B cell (primary cell): Measurements from ENCODE around the gene GARIN5A. TPM values are rescaled to one million over a fixed set of nuclear protein-coding genes. Genes with fewer than 3 reads are reported as not detected.
"Not testable (repeated sequence)": the region's sequence is repeated elsewhere in the genome, so short reads cannot be mapped to it uniquely, and the experiment has no call there.

ENCODE experiments used
- ATAC-seq: fragments of 200-7000 bp; cut with Tn5 transposase; one replicate; pipeline ENCODE4 v1.10.0; 2021; ENCODE audit warnings: low read depth, mild to moderate bottlenecking, moderate number of reproducible peaks, moderate library complexity
- CTCF ChIA-PET: fragments of 350-600 bp; sonication (Branson Sonifier 250); formaldehyde crosslinking; loops from one replicate; lab custom pipeline; 2021; ENCODE audit warnings: antibody characterized with exemption, inconsistent platforms; lab: Charles Lee
- POLR2A ChIA-PET: fragments of 350-600 bp; sonication (Branson Sonifier 250); formaldehyde crosslinking; loops from one replicate; lab custom pipeline; 2021; ENCODE audit warnings: antibody characterized with exemption; lab: Charles Lee
- DNase-seq: peaks from one replicate; pipeline ENCODE4 v3.0.0; 2013
- H2AFZ ChIP-seq: 2 replicates; pipeline ENCODE4 v1.6.1; 2012; ENCODE audit warnings: mild to moderate bottlenecking, low read depth, low read length; ENCODE audit not compliant: insufficient read depth, poor library complexity, severe bottlenecking
- H3K27ac ChIP-seq, 2 donors: 1 replicate in 1 of 2; 2 replicates in 1 of 2; pipeline ENCODE4 v1.5.1; 2012 to 2013; ENCODE audit warnings: low read length in 2 of 2, mild to moderate bottlenecking in 2 of 2, moderate library complexity in 1 of 2
- H3K27me3 ChIP-seq, 4 experiments: fragments of 200-600 bp in 1 of 4; sonication (generic) in 1 of 4; replicated peaks in 1 of 4; 1 replicate in 2 of 4; 2 replicates in 2 of 4; pipeline versions ENCODE4 v1.6.1 to v1.7.0; 2013 to 2016; ENCODE audit warnings: low read length in 3 of 4, mild to moderate bottlenecking in 2 of 4, mixed read lengths in 1 of 4, moderate library complexity in 1 of 4; ENCODE audit not compliant: insufficient read depth in 4 of 4, control insufficient read depth in 3 of 4; ENCODE audit errors: control extremely low read depth in 1 of 4
- H3K36me3 ChIP-seq, 2 experiments: replicated peaks in 1 of 2; 1 replicate in 1 of 2; 2 replicates in 1 of 2; pipeline versions ENCODE4 v1.6.1 to v1.7.1; 2013; ENCODE audit warnings: low read length in 1 of 2; ENCODE audit not compliant: insufficient read depth in 2 of 2, control insufficient read depth in 1 of 2; ENCODE audit errors: control extremely low read depth in 1 of 2, extremely low read depth in 1 of 2
- H3K4me1 ChIP-seq, 2 donors: fragments of 200-600 bp in 1 of 2; sonication (generic) in 1 of 2; 1 replicate in 1 of 2; 2 replicates in 1 of 2; pipeline versions ENCODE4 v1.5.1 to v1.6.1; 2013 to 2017; ENCODE audit warnings: low read length in 2 of 2; ENCODE audit not compliant: control insufficient read depth in 2 of 2, insufficient read depth in 2 of 2
- H3K4me2 ChIP-seq: replicated peaks from 2 replicates; pipeline ENCODE3; 2012; ENCODE audit warnings: mild to moderate bottlenecking, low read depth, low read length; ENCODE audit not compliant: poor library complexity, severe bottlenecking
- H3K4me3 ChIP-seq, 5 experiments: fragments of 200-600 bp in 1 of 5; sonication (generic) in 1 of 5; 1 replicate in 3 of 5; 2 replicates in 2 of 5; pipeline versions ENCODE4 v1.5.1 to v1.7.0; 2011 to 2016; ENCODE audit warnings: low read length in 4 of 5, mild to moderate bottlenecking in 4 of 5, low read depth in 2 of 5, control low read depth in 1 of 5, moderate library complexity in 1 of 5; ENCODE audit not compliant: insufficient read depth in 1 of 5; ENCODE audit errors: control extremely low read depth in 1 of 5, extremely low read depth in 1 of 5
- H3K79me2 ChIP-seq: fragments of 200-600 bp; sonication (generic); one replicate; pipeline ENCODE4 v1.6.0; 2016; ENCODE audit warnings: low read length; ENCODE audit not compliant: control insufficient read depth, insufficient read depth
- H3K9ac ChIP-seq: fragments of 200-600 bp; sonication (generic); 2 replicates; pipeline ENCODE4 v1.6.1; 2017; ENCODE audit warnings: mild to moderate bottlenecking, low read length, moderate library complexity
- H3K9me3 ChIP-seq, 3 donors: one replicate each; pipeline versions ENCODE4 v1.6.1 to v1.7.1; 2013; ENCODE audit warnings: low read length in 2 of 3; ENCODE audit not compliant: control insufficient read depth in 2 of 3, insufficient read depth in 1 of 3; ENCODE audit errors: control extremely low read depth in 1 of 3
- H4K20me1 ChIP-seq: 2 replicates; pipeline ENCODE4 v1.6.0; 2012; ENCODE audit warnings: mild to moderate bottlenecking, low read length; ENCODE audit not compliant: insufficient read depth, control insufficient read depth, poor library complexity, severe bottlenecking
- H3K27ac Mint-ChIP-seq: one replicate; pipeline ENCODE4 v1.8.0; 2021; ENCODE audit warnings: mixed read lengths
- H3K27me3 Mint-ChIP-seq: one replicate; pipeline ENCODE4 v1.8.0; 2021; ENCODE audit warnings: mixed read lengths
- H3K4me1 Mint-ChIP-seq: one replicate; pipeline ENCODE4 v1.8.0; 2021; ENCODE audit warnings: mixed read lengths
- H3K4me3 Mint-ChIP-seq: one replicate; pipeline ENCODE4 v1.8.0; 2021; ENCODE audit warnings: mixed read lengths
- H3K9me3 Mint-ChIP-seq: one replicate; pipeline ENCODE4 v1.8.0; 2022; ENCODE audit warnings: mixed read lengths; ENCODE audit not compliant: insufficient read depth
- EZH2 ChIP-seq: IDR thresholded peaks from 2 replicates; pipeline ENCODE4 v1.6.1; 2012; ENCODE audit warnings: borderline replicate concordance, low read depth, mild to moderate bottlenecking, moderate library complexity, low read length; ENCODE audit not compliant: insufficient read depth, poor library complexity, severe bottlenecking
- WGBS: methylation state at CpG from one replicate; pipeline ENCODE4 v1.1.5; 2013; ENCODE audit warnings: missing lambda C conversion rate; ENCODE audit not compliant: insufficient coverage; 5-methylcytosine and 5-hydroxymethylcytosine counted together
- intact Hi-C: fragments of 100-400 bp; cut with micrococcal nuclease; formaldehyde crosslinking; loops from one replicate; pipeline ENCODE4 v1.10.0; 2022
- polyA plus RNA-seq: library from polyadenylated mRNA; depleted of rRNA; stranded (reverse); fragments of >200 nt; gene quantifications from 2 replicates; pipeline ENCODE4 v1.2.3, GENCODE V29; 2012
- total RNA-seq, 2 donors: library from RNA; stranded (reverse); fragments of 120-200 nt in 1 of 2; gene quantifications; 1 replicate in 1 of 2; 2 replicates in 1 of 2; pipeline versions ENCODE4 v1.2.3 to v1.2.4, GENCODE V29; 2013 to 2022
- TF ChIP-seq, protein P1 (sequence below): fragments of 200-600 bp; IDR thresholded peaks from one replicate; pipeline ENCODE4 v1.8.0; 2022; ENCODE audit warnings: antibody characterized with exemption, mild to moderate bottlenecking

GARIN5A gene
- total and polyA plus RNA-seq, 2 donors (not counting 1 experiment from before 2014, with no cell fraction given): 0.22 to 0.34 TPM

DNA sequence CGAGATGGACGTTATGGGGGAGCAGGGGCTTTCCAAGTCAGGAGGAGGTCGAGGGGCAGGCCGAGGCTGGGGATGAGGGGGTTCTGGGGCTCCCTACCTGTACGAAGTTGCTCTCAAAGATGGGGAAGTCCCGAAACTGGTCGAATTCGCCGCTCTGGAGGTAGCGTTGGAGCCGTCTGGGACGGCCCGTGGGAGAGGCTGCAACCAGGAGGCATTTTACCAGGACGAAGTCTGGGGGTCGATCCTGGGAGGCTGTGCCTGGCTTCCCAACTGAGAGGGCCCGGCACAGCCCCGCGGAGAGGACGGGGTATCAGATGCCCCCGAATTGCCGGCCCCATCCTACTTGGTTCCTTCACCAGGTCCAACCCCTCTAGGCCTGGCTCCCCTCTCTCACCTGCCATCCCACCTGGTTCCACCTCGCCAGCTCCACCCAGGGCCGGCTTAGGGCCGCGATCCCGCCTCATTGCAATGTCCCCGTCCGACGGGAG is 868 bp downstream of the GARIN5A start:
- 87% methylated on average over 29 of the region's 29 CpGs for WGBS
- Histone ChIP-seq H3K4me1 (peaks cover 14 to 23% of the 10 kb centered on the region in 2 donors), H4K20me1 (peaks cover 38% of the 10 kb centered on the region), H3K4me3 (peak overlapping the region in 1 of 5 experiments; percentile 98), H3K36me3 (peaks cover 0 to 29% of the 10 kb centered on the region in 2 experiments), H3K9me3 (peaks cover 0 to 11% (median 0%) of the 10 kb centered on the region in 3 donors), H3K27me3 (no peaks in the 10 kb centered on the region), H3K79me2 (peaks cover 41% of the 10 kb centered on the region), H2AFZ (no peak overlapping the region), H3K27ac (peak overlapping the region; percentile 48 to 90), H3K9ac (no peak overlapping the region), H3K4me2 (peak overlapping the region; percentile 99)
- ATAC-seq (no peak), DNase-seq (no peak)
- CTCF ChIA-PET: no interaction called here
- H3K27ac Mint-ChIP-seq: peak overlapping the region; percentile 94
- H3K4me3 Mint-ChIP-seq: peak overlapping the region; percentile 99
- H3K27me3 Mint-ChIP-seq: no peaks in the 10 kb centered on the region
- intact Hi-C loops: loop anchor here (1.0 kb wide), 2 partner anchors 15 to 60 kb away; no protein-coding TSS in a partner anchor
- POLR2A ChIA-PET: interaction anchor here (0.5 kb wide), 1 partner anchor 17 kb away, joined by 4 read pairs; no protein-coding TSS in a partner anchor
- TF ChIP-seq EZH2: no peak
- TF ChIP-seq, protein P1, sequence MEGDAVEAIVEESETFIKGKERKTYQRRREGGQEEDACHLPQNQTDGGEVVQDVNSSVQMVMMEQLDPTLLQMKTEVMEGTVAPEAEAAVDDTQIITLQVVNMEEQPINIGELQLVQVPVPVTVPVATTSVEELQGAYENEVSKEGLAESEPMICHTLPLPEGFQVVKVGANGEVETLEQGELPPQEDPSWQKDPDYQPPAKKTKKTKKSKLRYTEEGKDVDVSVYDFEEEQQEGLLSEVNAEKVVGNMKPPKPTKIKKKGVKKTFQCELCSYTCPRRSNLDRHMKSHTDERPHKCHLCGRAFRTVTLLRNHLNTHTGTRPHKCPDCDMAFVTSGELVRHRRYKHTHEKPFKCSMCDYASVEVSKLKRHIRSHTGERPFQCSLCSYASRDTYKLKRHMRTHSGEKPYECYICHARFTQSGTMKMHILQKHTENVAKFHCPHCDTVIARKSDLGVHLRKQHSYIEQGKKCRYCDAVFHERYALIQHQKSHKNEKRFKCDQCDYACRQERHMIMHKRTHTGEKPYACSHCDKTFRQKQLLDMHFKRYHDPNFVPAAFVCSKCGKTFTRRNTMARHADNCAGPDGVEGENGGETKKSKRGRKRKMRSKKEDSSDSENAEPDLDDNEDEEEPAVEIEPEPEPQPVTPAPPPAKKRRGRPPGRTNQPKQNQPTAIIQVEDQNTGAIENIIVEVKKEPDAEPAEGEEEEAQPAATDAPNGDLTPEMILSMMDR: no peak
- H3K4me1 Mint-ChIP-seq: peaks cover 29% of the 10 kb centered on the region
- no peaks in the 10 kb centered on the region for H3K9me3 Mint-ChIP-seq

DNA sequence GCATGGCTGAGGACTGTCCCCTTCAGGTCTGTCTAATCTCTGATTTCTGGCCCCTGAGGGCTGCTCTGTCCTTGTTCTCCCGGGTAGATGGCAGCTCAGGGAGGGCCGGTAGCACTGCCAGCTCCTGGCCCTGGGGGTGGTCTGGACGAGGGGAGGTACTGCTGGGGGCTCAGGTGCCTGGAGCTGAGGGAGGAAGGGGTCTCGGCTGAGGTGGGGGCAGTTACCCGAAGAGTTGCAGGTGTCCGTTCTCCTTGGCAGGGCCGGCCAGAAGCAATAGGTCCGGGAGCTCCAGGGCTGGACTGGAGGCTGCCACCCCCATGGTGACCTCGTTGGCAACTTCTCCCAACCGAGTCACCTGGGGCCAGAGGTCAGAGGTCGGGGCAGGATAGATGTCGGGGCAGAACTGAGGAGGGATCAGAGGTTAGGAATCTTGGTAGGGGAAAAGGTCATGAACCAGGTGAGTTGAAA is 1.5 kb downstream of the GARIN5A start:
- peak overlapping the region; percentile 94 for H3K27ac Mint-ChIP-seq
- no peak overlapping the region for H3K9ac ChIP-seq
- H3K4me2 ChIP-seq: no peak overlapping the region
- 92% methylated on average over 12 of the region's 12 CpGs for whole genome bisulfite sequencing
- H4K20me1 ChIP-seq: peaks cover 32% of the 10 kb centered on the region
- no peaks in the 10 kb centered on the region for H3K27me3 ChIP-seq
- H3K4me3 ChIP-seq: no peak overlapping the region
- H3K9me3 ChIP-seq: peaks cover 0 to 11% (median 0%) of the 10 kb centered on the region in 3 donors
- peaks cover 0 to 23% of the 10 kb centered on the region in 2 experiments for H3K36me3 ChIP-seq
- TF ChIP-seq, protein P1: no peak
- no peak for TF ChIP-seq EZH2
- intact Hi-C loops: no loop called here
- DNase-seq (no peak), ATAC-seq (no peak)
- ChIA-PET CTCF (interaction anchor here (1.8 kb wide), 1 partner anchor 13 kb away, joined by 8 read pairs; no protein-coding TSS in a partner anchor), POLR2A (interaction anchor here (0.5 kb wide), 1 partner anchor 16 kb away, joined by 4 read pairs; no protein-coding TSS in a partner anchor)
- no peaks in the 10 kb centered on the region for H3K27me3 Mint-ChIP-seq
- H3K79me2 ChIP-seq: peaks cover 35% of the 10 kb centered on the region
- no peak overlapping the region for H2AFZ ChIP-seq
- peak overlapping the region; percentile 64 for H3K4me3 Mint-ChIP-seq
- H3K4me1 ChIP-seq: peaks cover 14 to 23% of the 10 kb centered on the region in 2 donors
- H3K9me3 Mint-ChIP-seq: no peaks in the 10 kb centered on the region
- peaks cover 29% of the 10 kb centered on the region for H3K4me1 Mint-ChIP-seq
- H3K27ac ChIP-seq: no peak overlapping the region

DNA sequence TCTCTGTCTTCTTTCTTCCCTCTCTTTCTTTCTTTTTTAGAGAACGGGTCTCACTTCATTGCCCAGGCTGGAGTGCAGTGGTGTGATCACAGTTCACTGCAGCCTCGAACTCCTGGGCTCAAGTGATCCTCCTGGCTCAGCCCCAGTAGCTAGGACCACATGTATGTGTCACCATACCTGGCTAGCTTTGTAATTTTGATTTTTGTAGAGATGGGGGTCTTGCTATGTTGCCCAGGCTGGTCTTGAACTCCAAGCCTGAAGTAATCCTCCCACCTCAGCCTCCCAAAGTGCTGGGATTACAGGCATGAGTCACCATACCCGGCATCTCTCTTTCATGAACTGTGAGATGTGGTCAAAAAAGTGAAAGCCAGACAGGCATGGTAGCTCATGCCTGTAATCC is 3.3 kb downstream of the GARIN5A start:
- Histone ChIP-seq H3K9me3 (peaks cover 0 to 11% (median 0%) of the 10 kb centered on the region in 3 donors), H3K4me1 (peaks cover 14 to 20% of the 10 kb centered on the region in 2 donors), H3K79me2 (peaks cover 17% of the 10 kb centered on the region), H4K20me1 (peaks cover 14% of the 10 kb centered on the region)
- H3K27me3 Mint-ChIP-seq, ATAC-seq, DNase-seq, H3K27me3 ChIP-seq, H3K27ac Mint-ChIP-seq, H3K9ac ChIP-seq, H2AFZ ChIP-seq, H3K36me3 ChIP-seq, H3K27ac ChIP-seq, intact Hi-C loops, H3K9me3 Mint-ChIP-seq, H3K4me2 ChIP-seq, H3K4me3 Mint-ChIP-seq, H3K4me3 ChIP-seq, POLR2A ChIA-PET: not testable (repeated sequence)
- 67% methylated on average over 1 of the region's 3 CpGs for WGBS
- H3K4me1 Mint-ChIP-seq: peaks cover 23% of the 10 kb centered on the region
- CTCF ChIA-PET: interaction anchor here (0.7 to 1.8 kb wide), 3 partner anchors 11 to 114 kb away, joined by 3 to 8 read pairs (median 4); no protein-coding TSS in a partner anchor
